ENCODE results near the gene GNA15.

Gene GNA15

GRCh38 chr19:3106509-3107141 lies 29.2 kb upstream of the GNA15 start:
- DNase-seq = no peak

- no peak for DNase-seq
Measured at GRCh38 chr19:3107658-3108057, 28.2 kb upstream of the GNA15 start.

GRCh38 chr19:3108775-3109174 lies 27.1 kb upstream of the GNA15 start:
- DNase-seq = peak; percentile 87

GRCh38 chr19:3109491-3109890 lies 26.3 kb upstream of the GNA15 start:
- DNase-seq = no peak

- DNase-seq = no peak
Measured at GRCh38 chr19:3110126-3110825, 25.6 kb upstream of the GNA15 start.

- no peak for DNase-seq
Measured at GRCh38 chr19:3111586-3112247, 24.1 kb upstream of the GNA15 start.

GRCh38 chr19:3112375-3113099 lies 23.3 kb upstream of the GNA15 start:
- no peak for DNase-seq

- DNase-seq = no peak
Measured at GRCh38 chr19:3113100-3114017, 22.5 kb upstream of the GNA15 start.

GRCh38 chr19:3114018-3114726 lies 21.7 kb upstream of the GNA15 start:
- DNase-seq = no peak

- DNase-seq = no peak
Measured at GRCh38 chr19:3114811-3115210, 21.0 kb upstream of the GNA15 start.

- DNase-seq = no peak
Measured at GRCh38 chr19:3115411-3115810, 20.4 kb upstream of the GNA15 start.

- DNase-seq = no peak
Measured at GRCh38 chr19:3115916-3116602, 19.8 kb upstream of the GNA15 start.

- DNase-seq = no peak
Measured at GRCh38 chr19:3116621-3117020, 19.2 kb upstream of the GNA15 start.

- DNase-seq = no peak
Measured at GRCh38 chr19:3117716-3118115, 18.1 kb upstream of the GNA15 start.

- DNase-seq = no peak
Measured at GRCh38 chr19:3118232-3119070, 17.4 kb upstream of the GNA15 start.

- no peak for DNase-seq
Measured at GRCh38 chr19:3119071-3119595, 16.7 kb upstream of the GNA15 start.

- DNase-seq = no peak
Measured at GRCh38 chr19:3119693-3120380, 16.0 kb upstream of the GNA15 start.

GRCh38 chr19:3120611-3121276 lies 15.1 kb upstream of the GNA15 start:
- no peak for DNase-seq

- no peak for DNase-seq
Measured at GRCh38 chr19:3121396-3121795, 14.4 kb upstream of the GNA15 start.

All from hematopoietic multipotent progenitor cell treated with erythropoietin and hydrocortisone succinate and interleukin-3 and kit ligand, for 4 days (in vitro differentiated cells).